ENCODE data around the gene YRDC.

The YRDC gene

DNA sequence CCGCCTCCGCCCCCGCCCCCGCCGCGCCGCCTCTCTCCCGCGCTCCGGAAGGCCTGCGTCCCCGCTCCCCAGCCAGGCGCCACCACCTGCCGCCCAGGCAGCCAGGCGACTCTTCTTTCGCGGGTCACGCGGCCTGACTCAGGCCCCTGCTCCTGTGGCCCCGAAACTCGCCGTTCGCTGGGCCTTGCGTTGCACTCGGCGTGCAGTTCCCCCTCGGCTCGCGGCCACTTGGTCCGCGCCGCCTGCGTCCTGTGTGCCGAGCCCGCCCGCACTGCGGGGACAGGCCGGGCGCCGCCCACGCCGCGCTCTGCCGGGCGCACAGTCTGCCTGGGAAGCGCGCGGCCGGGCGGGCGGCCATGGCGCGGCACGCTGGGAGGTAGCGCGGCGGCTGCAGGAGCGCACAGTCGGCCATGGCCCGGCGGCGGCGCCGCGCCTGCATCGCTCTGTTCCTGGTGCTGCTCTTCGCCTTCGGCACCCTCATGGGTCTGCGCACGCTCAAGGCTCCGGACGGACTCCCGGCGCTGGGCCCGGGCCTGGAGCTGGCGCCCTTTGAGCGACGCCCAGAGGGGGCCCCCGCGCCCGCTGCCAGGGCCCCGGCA lies 14.1 kb downstream of the YRDC start, which contains the start of gene MANEAL (continued):
- TF ChIP-seq, protein P1, sequence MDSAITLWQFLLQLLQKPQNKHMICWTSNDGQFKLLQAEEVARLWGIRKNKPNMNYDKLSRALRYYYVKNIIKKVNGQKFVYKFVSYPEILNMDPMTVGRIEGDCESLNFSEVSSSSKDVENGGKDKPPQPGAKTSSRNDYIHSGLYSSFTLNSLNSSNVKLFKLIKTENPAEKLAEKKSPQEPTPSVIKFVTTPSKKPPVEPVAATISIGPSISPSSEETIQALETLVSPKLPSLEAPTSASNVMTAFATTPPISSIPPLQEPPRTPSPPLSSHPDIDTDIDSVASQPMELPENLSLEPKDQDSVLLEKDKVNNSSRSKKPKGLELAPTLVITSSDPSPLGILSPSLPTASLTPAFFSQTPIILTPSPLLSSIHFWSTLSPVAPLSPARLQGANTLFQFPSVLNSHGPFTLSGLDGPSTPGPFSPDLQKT (IDR thresholded peaks at IDR 0.05; ENCODE audit: borderline replicate concordance, low read depth, low read length), result no peak
- TF ChIP-seq, protein P2, sequence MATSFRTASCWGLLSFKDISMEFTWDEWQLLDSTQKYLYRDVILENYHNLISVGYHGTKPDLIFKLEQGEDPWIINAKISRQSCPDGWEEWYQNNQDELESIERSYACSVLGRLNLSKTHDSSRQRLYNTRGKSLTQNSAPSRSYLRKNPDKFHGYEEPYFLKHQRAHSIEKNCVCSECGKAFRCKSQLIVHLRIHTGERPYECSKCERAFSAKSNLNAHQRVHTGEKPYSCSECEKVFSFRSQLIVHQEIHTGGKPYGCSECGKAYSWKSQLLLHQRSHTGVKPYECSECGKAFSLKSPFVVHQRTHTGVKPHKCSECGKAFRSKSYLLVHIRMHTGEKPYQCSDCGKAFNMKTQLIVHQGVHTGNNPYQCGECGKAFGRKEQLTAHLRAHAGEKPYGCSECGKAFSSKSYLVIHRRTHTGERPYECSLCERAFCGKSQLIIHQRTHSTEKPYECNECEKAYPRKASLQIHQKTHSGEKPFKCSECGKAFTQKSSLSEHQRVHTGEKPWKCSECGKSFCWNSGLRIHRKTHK (tag by site-specific recombination; IDR thresholded peaks at IDR 0.05), result no peak
- TF ChIP-seq ZNF146 (tag by site-specific recombination; IDR thresholded peaks at IDR 0.05), result peak; percentile 33; the same call in 1 of the 2 replicates
- no peak for TF ChIP-seq ZNF114 (tag by site-specific recombination; IDR thresholded peaks at IDR 0.05)
- TF ChIP-seq ZFHX2 (tag by site-specific recombination; conservative IDR thresholded peaks at IDR 0.05), result peak; percentile 87
- TF ChIP-seq TRIM28 (IDR thresholded peaks at IDR 0.05; ENCODE audit: borderline replicate concordance, low read length), result 0 out of 2 replicates have a peak, but pooled peaks have one; percentile 28
- no peak for TF ChIP-seq BCL6B (tag by site-specific recombination; IDR thresholded peaks at IDR 0.05)
- TF ChIP-seq HOXA7 (CRISPR knock-in tag; IDR thresholded peaks at IDR 0.05; ENCODE audit: borderline replicate concordance), result no peak
- peak; percentile 73 for TF ChIP-seq SP3 (tag by site-specific recombination; IDR thresholded peaks at IDR 0.05)
- no peak for TF ChIP-seq ZNF830 (tag by site-specific recombination; IDR thresholded peaks at IDR 0.05; ENCODE audit: low read depth)
- peak; percentile 81; the same call in 1 of the 2 replicates for TF ChIP-seq KLF8 (tag by site-specific recombination; IDR thresholded peaks at IDR 0.05)
- TF ChIP-seq PATZ1 (tag by site-specific recombination; IDR thresholded peaks at IDR 0.05), result peak; percentile 44; the same call in 1 of the 2 replicates
- TF ChIP-seq ZBTB17 (tag by site-specific recombination; IDR thresholded peaks at IDR 0.05), result peak; percentile 61; the same call in 1 of the 2 replicates
- TF ChIP-seq KLF1 (tag by site-specific recombination; IDR thresholded peaks at IDR 0.05), result peak; percentile 54; the same call in 1 of the 2 replicates
- TF ChIP-seq ZNF221 (tag by site-specific recombination; IDR thresholded peaks at IDR 0.05; ENCODE audit: borderline replicate concordance), result no peak
- no peak for TF ChIP-seq PRDM1 (tag by site-specific recombination; IDR thresholded peaks at IDR 0.05)
- TF ChIP-seq ZSCAN30 (tag by site-specific recombination; IDR thresholded peaks at IDR 0.05), result peak; percentile 87
- TF ChIP-seq ZNF670 (tag by site-specific recombination; IDR thresholded peaks at IDR 0.05; ENCODE audit: low read depth), result no peak
- no peak for TF ChIP-seq WT1 (tag by site-specific recombination; IDR thresholded peaks at IDR 0.05)
- no peak for TF ChIP-seq GFI1B (tag by site-specific recombination; IDR thresholded peaks at IDR 0.05)
- TF ChIP-seq ZNF600 (tag by site-specific recombination; IDR thresholded peaks at IDR 0.05), result peak; percentile 62; the same call in 1 of the 2 replicates
- TF ChIP-seq ZNF23 (tag by site-specific recombination; IDR thresholded peaks at IDR 0.05; ENCODE audit: borderline replicate concordance), result no peak
- no peak for TF ChIP-seq ZNF302 (tag by site-specific recombination; IDR thresholded peaks at IDR 0.05; ENCODE audit: low read depth)
- TF ChIP-seq, protein P3, sequence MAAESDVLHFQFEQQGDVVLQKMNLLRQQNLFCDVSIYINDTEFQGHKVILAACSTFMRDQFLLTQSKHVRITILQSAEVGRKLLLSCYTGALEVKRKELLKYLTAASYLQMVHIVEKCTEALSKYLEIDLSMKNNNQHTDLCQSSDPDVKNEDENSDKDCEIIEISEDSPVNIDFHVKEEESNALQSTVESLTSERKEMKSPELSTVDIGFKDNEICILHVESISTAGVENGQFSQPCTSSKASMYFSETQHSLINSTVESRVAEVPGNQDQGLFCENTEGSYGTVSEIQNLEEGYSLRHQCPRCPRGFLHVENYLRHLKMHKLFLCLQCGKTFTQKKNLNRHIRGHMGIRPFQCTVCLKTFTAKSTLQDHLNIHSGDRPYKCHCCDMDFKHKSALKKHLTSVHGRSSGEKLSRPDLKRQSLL (tag by site-specific recombination; IDR thresholded peaks at IDR 0.05), result no peak
- 0 out of 2 replicates have a peak, but pooled peaks have one; percentile 42 for TF ChIP-seq ZNF610 (tag by site-specific recombination; IDR thresholded peaks at IDR 0.05; ENCODE audit: borderline replicate concordance)
- no peak for TF ChIP-seq ZNF121 (tag by site-specific recombination; IDR thresholded peaks at IDR 0.05)
- TF ChIP-seq ZNF76 (tag by site-specific recombination; IDR thresholded peaks at IDR 0.05; ENCODE audit: borderline replicate concordance, low read depth), result peak; percentile 71; the same call in 1 of the 2 replicates
- TF ChIP-seq GLIS2 (tag by site-specific recombination; IDR thresholded peaks at IDR 0.05), result peak; percentile 62; the same call in 1 of the 2 replicates
- TF ChIP-seq ZNF544 (tag by site-specific recombination; IDR thresholded peaks at IDR 0.05), result no peak
- TF ChIP-seq IKZF3 (tag by site-specific recombination; IDR thresholded peaks at IDR 0.05), result no peak
- TF ChIP-seq, protein P4, sequence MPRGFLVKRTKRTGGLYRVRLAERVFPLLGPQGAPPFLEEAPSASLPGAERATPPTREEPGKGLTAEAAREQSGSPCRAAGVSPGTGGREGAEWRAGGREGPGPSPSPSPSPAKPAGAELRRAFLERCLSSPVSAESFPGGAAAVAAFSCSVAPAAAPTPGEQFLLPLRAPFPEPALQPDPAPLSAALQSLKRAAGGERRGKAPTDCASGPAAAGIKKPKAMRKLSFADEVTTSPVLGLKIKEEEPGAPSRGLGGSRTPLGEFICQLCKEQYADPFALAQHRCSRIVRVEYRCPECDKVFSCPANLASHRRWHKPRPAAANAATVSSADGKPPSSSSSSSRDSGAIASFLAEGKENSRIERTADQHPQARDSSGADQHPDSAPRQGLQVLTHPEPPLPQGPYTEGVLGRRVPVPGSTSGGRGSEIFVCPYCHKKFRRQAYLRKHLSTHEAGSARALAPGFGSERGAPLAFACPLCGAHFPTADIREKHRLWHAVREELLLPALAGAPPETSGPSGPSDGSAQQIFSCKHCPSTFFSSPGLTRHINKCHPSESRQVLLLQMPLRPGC (tag by site-specific recombination; IDR thresholded peaks at IDR 0.05), result 0 out of 2 replicates have a peak, but pooled peaks have one; percentile 32
- no peak for TF ChIP-seq ZNF37A (tag by site-specific recombination; IDR thresholded peaks at IDR 0.05)
- no peak for TF ChIP-seq ZNF292 (tag by site-specific recombination; IDR thresholded peaks at IDR 0.05; ENCODE audit: borderline replicate concordance, low read depth)

Measured in HEK293 (cell line).